ENCODE results near the gene PIP4P1. TPM values are rescaled to one million over a fixed set of nuclear protein-coding genes. Genes with fewer than 3 reads are reported as not detected.
"Not testable (repeated sequence)": the region's sequence is repeated elsewhere in the genome, so short reads cannot be mapped to it uniquely, and the experiment has no call there.

Gene PIP4P1
- 44.3 TPM for total RNA-seq

DNA sequence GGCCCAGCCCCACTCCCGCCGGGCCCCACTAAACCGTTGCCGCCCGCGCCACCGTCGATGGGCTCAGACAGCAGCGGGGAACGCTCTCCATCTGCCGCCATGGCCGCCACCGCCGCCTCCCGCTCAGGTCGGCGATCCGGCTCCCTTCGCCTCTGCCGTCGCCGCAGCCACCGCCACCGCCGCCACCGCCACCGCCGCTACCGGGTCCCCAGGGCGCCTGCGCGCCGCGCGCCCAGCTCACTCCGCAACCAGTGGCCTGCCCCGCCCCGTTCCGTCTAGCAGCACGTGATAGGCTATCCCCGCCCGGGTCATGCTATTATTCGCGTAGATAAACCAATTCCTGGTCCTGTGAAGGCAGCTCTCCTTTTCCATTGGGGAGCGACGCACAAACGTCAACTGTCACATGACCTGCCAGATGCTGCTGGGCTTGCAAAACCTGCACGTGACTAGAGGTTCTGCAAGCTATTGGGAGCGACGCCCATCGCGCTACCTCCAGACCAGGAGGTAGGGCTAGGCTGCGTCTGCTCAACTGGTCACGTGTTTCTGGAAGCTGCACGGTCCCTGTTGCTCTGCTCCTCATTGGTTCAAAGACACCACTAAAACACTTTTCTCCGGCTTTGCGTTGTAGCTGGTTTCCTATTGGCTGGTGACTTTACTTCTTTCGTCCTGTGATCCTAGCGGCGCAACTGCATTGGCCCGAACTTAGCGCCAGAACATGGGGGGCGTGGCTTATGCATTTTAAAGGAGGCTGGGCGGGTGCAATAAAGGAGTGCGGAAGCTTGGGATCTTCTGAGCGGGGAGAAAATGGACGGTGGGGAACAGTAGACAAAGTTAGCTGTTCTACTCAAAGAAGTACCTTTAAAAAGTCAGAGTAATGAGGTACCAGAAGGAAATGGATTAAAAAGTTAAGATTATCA, at the start of gene PIP4P1:
PIP4P1 (minus strand) TSS at position 210 of the 917 bp plus-strand sequence; CDS start at position 101, 109 bp downstream.
- DNase-seq (ENCODE audit: low spot score): peak; percentile 100

DNA sequence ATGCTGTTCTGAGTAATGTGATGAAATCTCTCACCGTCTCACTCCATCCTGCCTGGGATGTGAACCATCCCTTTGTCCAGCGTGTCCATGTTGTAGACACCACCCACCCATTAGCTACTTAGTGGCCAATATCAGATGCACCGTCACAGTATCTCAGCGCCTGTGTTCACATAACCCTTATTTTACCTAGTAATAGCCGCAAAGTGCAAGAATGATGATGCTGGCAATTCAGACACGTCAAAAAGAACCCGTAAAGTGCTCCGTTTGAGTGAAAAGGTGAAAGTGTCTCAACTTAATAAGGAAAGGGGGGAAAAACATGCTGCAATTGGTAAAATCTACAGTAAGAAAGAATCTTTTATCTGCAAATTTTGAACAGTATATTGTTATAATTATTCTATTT, 47.1 kb upstream of the PIP4P1 start:
- no peak for DNase-seq (ENCODE audit: low spot score)

DNA sequence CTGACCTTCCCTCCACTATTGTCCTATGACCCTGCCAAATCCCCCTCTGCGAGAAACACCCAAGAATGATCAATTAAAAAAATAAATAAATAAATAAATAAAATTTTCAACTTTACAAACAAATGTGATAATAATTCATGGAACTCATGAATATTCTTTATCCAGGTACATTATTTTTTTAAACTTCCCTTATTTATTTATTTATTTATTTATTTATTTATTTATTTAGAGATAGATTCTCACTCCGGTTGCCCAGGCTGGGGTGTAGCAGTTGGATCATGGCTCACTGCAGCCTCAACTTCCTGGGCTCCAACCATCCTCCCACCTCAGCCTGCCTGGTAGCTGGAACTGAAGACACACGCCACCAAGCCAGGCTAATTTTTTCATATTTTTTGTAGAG, 46.3 kb upstream of the PIP4P1 start:
- DNase-seq (ENCODE audit: low spot score): not testable (repeated sequence)

GRCh38 chr14:20506752-20507151, 45.5 kb upstream of the PIP4P1 start:
- DNase-seq (ENCODE audit: low spot score): not testable (repeated sequence)

GRCh38 chr14:20506276-20506675, 45.0 kb upstream of the PIP4P1 start:
- not testable (repeated sequence) for DNase-seq (ENCODE audit: low spot score)

DNA sequence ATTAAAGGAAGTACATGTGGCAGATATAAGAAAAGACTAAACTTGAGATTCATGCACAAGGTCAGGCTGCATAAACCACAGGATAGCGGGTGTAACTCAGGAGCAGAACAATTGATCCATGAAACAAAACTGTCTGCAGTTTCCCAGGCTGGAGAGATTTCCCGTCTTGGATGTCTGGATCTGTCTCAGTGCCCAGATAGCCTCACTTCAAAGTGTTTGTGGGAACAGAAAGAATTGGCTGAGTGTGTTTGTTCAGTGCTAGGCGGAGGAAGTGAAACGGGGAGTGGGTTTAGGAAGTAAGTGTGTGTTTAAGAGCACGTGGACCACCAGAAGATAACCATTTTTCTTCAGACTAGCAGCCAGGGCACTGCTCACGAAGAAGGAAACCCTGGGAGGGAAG, 42.7 kb upstream of the PIP4P1 start:
- no peak for DNase-seq (ENCODE audit: low spot score)

GRCh38 chr14:20501346-20501745, 40.1 kb upstream of the PIP4P1 start:
- DNase-seq (ENCODE audit: low spot score): no peak

DNA sequence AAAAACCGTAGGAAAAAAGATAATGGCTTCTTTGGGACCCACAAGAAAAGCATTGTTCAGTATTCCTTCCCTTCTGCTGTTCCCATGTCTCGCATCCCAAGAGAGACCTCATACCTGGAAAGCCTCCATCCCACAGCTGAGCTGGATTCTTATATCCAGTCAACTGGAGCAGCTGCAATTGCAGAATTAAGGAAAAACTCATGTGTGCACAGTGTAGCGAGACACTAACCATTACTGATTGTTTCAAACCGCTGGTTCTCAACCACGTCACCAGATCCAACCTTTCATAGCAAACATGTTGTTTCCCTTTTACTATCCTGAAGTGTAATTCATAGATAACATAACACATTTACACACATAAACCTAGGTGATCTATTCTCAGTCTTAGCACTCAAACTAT, 38.6 kb upstream of the PIP4P1 start:
- no peak for DNase-seq (ENCODE audit: low spot score)

GRCh38 chr14:20499108-20499507, 37.9 kb upstream of the PIP4P1 start:
- no peak for DNase-seq (ENCODE audit: low spot score)

DNA sequence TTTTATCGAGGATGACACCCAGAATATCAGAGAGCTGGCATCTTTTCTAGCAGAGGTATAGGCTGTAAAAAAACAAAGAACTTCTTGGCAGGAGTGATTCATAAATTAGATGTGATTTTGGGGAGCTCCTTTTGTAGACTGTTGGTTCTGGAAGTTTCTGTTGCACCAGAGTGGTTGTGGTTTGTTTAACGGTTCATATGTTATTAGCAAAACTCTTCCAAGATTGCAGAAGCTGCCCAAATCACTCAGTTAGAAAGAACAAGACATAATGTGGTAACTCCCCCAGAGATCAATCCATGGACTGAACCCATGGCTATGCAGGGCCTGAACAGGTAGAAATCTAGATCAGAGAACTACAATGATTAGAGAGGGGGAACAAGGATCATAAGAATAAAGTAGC, 37.4 kb upstream of the PIP4P1 start:
- no peak for DNase-seq (ENCODE audit: low spot score)

DNA sequence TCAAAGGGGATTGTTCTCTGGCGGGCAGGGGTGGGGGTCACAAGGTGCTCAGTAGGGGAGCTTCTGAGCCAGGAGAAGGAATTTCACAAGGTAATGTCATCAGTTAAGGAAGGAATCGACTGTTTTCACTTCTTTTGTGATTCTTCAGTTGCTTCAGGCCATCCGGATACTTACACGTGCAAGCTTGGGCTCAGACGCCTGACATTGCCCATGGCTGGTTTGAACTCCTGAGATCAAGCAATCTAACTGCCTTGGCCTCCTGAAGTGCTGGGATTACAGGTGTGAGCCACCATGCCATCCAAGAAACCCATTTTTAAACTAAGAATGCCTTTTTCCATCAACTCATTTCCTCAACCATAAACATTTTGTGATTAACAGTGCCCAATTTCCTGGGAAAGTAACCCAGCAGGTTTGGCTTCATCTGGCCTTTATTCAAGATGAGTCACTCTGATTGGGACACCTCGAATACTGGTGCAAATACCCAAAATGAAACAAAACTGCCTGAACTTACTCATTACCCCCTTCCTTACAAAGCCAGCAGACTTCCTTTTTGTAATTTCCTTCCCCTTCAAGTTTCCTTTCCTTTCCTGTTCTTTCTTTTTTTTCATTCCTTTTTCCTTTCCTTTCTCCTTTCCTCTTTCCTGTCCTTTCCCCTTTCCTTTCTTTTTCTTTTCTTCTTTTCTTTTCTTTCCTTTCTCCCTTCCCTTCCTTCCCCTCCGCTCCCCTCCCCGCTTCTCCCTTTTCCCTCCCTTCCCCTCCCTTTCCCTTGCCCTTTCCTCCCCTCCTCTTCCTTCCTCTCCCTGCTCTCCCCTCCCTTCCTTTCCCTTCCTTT, 33.9 kb upstream of the PIP4P1 start:
- no peak for DNase-seq (ENCODE audit: low spot score)

GRCh38 chr14:20493634-20494033, 32.4 kb upstream of the PIP4P1 start:
- DNase-seq (ENCODE audit: low spot score): no peak

DNA sequence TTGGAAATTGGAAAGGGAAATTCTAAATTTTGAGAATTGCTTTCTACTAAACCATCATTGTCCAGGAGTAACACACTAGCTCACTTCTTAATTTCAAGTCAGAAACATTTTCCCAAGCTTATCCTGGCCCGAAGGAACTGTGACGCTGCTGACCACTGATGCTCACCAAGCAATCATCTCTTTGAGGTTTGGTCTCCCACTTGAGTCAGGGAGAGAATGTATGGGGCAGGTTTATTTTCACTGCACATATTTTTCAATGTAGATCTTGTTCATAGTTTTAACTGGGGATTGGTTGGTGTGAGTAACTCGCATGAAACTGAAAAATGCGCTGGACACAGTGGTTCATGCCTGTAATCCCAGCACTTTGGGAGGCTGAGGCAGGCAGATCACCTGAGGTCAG, 31.3 kb upstream of the PIP4P1 start:
- DNase-seq (ENCODE audit: low spot score): no peak

GRCh38 chr14:20490563-20490962, 29.3 kb upstream of the PIP4P1 start:
- DNase-seq (ENCODE audit: low spot score): no peak

DNA sequence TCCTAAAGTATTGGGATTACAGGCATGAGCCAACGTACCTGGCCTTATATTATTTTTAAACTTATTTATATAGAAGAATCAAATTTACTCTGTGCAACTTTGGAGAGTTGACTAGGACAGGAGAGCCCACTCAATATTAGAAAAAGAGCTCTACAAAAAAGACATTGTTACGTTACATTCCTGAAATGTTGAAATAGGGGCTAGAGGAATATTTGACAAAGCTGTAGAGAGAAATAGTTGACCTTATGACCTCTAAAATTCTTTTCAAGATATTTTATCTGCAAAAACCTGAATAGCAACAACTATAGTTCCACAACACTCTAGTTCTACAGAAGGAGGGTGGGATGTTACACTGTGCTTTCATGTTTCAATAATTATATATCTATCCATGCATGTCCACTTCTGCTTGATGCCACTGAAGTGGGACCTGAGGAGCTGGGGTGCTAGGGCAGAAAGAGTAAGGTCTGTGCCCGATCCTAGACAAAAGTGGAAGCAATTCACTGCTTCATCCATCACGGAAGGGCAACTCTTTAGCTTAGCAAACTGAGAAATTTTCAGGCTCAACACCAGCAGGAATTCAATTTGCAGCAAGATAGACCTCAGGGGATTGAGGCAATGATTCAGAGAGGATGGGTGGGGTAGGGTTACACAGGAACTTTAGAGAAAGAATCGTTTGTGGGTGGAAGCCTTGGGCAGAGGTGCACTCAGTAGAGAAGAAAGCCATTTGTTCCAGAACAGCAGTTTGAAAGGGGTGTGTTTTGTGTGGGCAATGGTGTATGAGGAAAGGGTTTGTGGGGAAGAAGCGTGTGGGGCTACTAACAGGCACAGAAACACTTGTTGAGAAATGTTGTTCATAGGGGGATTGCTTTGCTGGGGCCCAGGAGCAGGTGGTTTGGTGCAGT, 28.1 kb upstream of the PIP4P1 start:
- DNase-seq (ENCODE audit: low spot score): no peak

GRCh38 chr14:20487396-20487725, 26.1 kb upstream of the PIP4P1 start:
- DNase-seq (ENCODE audit: low spot score): no peak

DNA sequence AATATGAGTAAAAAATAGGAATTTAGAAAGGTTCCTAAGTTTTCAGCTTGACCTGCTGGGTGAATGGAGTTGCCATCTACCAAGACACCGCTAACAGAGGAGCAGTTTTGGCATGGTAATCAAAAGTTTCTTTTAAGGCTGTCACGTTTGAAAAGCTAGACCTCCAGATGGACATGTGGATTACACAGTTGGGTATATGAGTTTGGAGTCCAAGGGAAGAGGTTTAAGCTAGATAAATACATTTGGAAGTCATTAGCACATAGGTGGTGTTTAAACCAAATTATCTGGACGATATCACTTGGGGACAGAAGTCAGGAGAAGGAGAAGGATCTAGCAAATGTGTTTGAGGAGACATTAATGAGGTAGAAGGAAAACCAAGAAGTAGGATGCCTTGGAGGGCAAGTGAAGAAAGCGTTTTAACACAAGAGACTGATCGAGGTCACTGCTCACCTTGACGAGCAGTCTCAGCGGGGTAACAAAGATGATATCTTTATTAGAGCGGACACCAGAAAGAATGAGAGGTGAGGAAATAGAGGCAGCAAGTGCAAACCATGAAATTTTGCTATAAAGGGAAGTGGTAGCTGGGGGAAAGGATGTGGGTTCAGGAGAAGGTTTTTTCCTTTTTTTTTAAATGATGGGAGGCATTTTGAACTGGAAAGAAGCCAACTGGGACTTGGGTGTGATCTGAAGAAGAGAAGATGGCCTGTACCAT, 25.6 kb upstream of the PIP4P1 start:
- DNase-seq (ENCODE audit: low spot score): no peak

DNA sequence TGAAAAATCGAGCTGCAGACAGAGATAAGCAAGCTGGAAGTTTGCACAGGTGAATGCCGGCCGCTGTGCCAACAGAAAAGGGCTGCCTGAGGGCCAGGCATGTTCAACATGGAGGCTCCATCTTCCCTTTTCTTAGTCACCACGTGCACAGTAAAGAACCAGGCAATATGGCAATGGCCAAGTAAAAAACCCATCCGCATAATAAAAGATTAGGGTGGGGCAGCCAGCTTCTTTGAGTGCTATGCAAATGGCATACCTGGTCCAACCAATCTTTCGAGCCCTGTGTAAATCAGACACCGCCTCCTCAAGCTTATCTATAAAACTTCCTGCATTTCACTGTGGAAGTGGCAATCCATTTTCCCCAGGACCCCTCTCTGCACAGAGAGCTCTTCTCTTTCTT, 24.7 kb upstream of the PIP4P1 start:
- DNase-seq (ENCODE audit: low spot score): no peak

- no peak for DNase-seq (ENCODE audit: low spot score)
Measured at GRCh38 chr14:20482382-20482781, 21.1 kb upstream of the PIP4P1 start.

- no peak for DNase-seq (ENCODE audit: low spot score)
Measured at GRCh38 chr14:20478894-20479293, 17.7 kb upstream of the PIP4P1 start.

DNA sequence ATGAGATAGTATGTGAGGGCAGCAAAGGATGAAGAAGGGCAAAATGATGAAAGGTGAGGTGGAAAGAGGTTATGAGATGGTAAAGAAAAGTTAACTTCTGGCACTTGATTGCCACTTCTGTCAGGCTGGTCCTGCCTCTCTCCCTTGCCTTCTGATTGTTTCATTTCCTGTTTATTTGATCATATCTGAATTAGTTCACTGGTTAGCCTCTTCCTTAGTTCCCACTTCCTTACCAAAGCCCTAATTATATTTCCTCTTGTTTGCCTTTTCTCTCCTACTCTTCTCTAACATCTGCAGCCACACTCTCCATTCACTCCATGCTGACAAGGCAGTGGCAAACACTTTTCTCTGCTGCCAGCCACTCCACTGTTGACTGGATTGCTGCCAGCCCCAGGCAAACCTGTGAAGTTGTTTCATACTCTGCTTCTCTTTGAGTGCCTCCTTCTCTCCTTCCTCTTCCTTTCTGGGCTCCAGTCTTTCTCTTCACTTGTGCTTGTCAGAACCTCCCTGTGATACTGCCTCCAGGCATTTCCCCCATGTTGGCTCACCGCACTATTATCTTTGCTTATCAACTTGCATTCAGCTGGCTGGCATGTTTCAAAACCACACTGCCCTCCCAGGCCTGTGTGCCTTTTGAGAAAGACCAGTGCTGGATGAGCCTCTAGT, 16.1 kb upstream of the PIP4P1 start:
- DNase-seq (ENCODE audit: low spot score): no peak
